Measurements from ENCODE around the gene GOLGA1.

GOLGA1 gene

DNA sequence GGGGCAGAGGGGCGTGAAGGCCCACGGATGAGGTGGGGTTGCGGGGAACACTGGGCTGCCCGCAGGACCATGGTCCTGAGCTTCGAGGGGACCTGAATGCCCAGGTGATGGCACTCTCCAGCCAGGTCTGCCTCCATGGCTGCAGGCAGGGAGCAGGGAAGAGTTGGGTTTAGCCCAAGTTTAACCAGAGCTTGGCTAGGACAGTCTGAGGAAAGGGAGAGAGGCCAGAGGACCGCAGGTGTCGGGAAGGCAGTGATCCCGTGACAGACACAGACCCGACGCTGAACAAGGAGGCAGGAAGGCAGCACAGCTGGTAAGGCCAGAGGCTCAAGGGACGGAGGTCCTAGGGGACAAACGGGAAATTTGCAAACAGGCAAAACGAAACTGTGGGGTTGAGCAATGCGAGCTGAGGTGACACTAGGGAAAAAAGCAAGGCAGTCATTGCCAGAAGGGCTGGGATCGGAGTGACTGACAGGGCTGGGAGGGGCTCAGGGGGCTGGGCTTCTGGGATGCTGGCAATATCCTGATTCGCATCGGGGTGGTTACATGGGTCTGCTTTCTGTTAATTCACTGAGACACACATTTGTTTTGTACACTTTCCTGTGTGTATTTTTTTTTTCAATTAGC lies 53.9 kb downstream of the GOLGA1 start:
- no peak for DNase-seq (ENCODE audit: low spot score)
- TF ChIP-seq, protein P1, sequence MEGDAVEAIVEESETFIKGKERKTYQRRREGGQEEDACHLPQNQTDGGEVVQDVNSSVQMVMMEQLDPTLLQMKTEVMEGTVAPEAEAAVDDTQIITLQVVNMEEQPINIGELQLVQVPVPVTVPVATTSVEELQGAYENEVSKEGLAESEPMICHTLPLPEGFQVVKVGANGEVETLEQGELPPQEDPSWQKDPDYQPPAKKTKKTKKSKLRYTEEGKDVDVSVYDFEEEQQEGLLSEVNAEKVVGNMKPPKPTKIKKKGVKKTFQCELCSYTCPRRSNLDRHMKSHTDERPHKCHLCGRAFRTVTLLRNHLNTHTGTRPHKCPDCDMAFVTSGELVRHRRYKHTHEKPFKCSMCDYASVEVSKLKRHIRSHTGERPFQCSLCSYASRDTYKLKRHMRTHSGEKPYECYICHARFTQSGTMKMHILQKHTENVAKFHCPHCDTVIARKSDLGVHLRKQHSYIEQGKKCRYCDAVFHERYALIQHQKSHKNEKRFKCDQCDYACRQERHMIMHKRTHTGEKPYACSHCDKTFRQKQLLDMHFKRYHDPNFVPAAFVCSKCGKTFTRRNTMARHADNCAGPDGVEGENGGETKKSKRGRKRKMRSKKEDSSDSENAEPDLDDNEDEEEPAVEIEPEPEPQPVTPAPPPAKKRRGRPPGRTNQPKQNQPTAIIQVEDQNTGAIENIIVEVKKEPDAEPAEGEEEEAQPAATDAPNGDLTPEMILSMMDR (IDR thresholded peaks at IDR 0.05; ENCODE audit: extremely low read depth, insufficient read depth, missing control alignments): no peak

DNA sequence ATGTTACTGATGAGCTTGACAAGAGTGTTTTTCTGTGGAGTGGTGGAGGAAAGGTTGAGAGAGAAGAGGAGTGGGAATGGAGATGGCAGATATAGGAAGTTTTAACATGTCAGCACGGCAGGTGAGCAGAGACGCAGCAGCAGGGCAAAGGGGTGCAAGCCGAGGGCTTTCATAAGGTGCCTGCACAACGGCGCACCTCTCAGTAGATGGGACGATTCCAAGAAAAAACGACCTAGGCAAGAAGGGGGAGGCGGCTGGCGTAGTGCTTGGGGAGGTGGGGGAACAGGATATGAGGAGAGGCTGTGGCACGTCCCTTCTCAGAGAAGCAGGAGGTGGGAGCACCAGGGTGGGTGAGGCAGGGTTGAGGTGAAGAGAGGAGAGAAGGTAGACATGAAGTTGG lies 54.4 kb downstream of the GOLGA1 start:
- DNase-seq (ENCODE audit: low spot score): no peak
- TF ChIP-seq, protein P1 (IDR thresholded peaks at IDR 0.05; ENCODE audit: extremely low read depth, insufficient read depth, missing control alignments): no peak
- in situ Hi-C loops (cut with MboI; ENCODE audit: low pct_unique_long_range_greater_than_20kb, low sequenced_read_pairs, unreplicated experiment): no loop called here

More for the DNA sequence above, 53.9 kb downstream of the GOLGA1 start:
- in situ Hi-C loops (cut with MboI; ENCODE audit: low pct_unique_long_range_greater_than_20kb, low sequenced_read_pairs, unreplicated experiment): no loop called here

DNA sequence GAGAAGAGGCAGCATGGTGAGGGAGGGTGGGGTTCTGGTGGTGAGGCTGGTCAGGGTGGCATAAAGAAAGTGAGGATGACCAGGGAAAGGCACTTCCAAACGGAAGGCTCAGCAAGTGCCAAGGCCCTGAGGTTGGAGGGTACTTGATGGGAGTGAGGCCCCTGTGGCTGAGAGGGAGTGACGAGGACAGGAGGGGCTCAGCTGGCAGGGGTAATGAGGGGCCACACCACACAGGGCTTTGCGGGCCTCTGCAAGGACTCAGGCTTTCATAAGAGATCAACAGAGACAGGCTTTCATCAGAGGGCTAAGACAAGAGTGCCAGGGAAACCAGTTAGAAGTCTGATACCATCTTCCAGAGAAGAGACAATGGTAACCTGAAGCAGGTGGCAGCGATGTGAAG lies 55.3 kb downstream of the GOLGA1 start:
- no peak for DNase-seq (ENCODE audit: low spot score)
- TF ChIP-seq, protein P1 (IDR thresholded peaks at IDR 0.05; ENCODE audit: extremely low read depth, insufficient read depth, missing control alignments): no peak
- in situ Hi-C loops (cut with MboI; ENCODE audit: low pct_unique_long_range_greater_than_20kb, low sequenced_read_pairs, unreplicated experiment): no loop called here

DNA sequence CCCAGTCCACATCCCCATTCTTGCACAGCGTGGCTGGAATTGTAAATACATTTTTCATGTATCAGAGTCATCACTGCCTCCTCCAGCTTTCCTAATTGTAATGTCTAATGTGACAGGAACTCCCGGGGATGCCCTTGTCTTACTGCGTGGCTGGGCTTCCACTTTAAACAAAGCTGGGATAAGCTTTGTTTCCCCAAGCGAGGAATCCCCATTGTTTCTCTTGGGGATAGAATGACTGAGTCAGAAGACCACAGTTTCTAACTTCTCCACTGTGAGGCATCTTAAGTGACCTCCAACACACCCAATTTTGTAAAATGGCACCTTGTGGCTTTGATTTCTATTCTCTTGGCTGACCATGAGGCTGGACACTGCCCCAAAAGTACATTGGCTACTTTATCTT lies 56.5 kb downstream of the GOLGA1 start:
- in situ Hi-C loops (cut with MboI; ENCODE audit: low pct_unique_long_range_greater_than_20kb, low sequenced_read_pairs, unreplicated experiment): no loop called here
- TF ChIP-seq, protein P1 (IDR thresholded peaks at IDR 0.05; ENCODE audit: extremely low read depth, insufficient read depth, missing control alignments): no peak
- DNase-seq (ENCODE audit: low spot score): no peak

DNA sequence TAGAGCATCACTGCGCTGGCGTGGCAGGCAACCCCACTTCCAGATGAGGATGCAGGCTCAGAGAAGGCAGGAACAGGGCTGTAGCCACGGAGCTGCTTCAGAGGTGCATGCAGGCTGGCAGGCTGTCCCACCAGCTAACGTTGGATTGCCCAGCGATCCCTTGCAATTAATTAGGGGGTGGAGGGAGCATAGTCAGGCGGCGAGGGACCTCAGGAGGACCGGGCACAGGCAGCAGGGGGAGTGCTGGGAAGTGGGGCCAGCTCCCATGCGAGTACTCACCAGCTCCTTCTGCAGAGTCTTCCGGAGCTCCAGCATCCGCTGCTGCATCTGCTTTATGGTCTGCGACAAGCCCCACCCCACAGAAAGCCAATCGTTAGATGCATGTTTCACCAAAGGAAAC lies 58.7 kb downstream of the GOLGA1 start:
- DNase-seq (ENCODE audit: low spot score): no peak
- in situ Hi-C loops (cut with MboI; ENCODE audit: low pct_unique_long_range_greater_than_20kb, low sequenced_read_pairs, unreplicated experiment): no loop called here
- TF ChIP-seq, protein P1 (IDR thresholded peaks at IDR 0.05; ENCODE audit: extremely low read depth, insufficient read depth, missing control alignments): no peak

DNA sequence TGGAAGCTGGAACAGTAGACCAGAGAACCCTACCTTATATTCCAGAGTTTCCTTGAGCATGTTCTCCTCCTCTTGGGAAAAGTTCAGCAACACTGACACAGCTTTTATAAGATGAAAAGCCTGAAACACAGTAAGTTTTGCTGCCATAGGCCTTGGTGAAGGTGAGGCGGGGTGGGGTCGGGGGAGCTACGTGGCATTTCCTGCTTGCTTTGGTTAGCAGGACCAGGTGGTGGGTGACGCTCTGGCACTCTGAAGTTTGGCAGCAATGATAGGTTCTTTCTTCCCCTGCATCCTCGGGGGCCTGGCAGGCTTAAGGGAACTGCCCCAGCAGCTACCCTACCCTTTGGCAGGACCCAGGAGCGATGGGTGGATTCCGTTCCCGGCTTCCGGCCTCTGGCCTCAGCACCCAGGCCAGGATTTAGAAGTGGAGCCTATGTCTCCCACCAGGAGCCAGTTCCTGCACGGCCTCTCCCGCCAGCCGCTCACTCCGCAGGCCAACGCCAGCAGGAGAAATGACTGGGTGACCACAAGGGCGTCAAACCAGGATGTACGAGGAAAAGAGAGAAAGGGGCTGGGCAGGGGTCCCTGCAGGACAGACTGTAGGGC lies 59.6 kb downstream of the GOLGA1 start:
- no peak for DNase-seq (ENCODE audit: low spot score)
- in situ Hi-C loops (cut with MboI; ENCODE audit: low pct_unique_long_range_greater_than_20kb, low sequenced_read_pairs, unreplicated experiment): no loop called here

More for the DNA sequence above, 59.6 kb downstream of the GOLGA1 start:
- TF ChIP-seq, protein P1 (IDR thresholded peaks at IDR 0.05; ENCODE audit: extremely low read depth, insufficient read depth, missing control alignments): no peak
